Muscle of leg (tissue), 11 donors: ENCODE measurements around the gene ANKHD1. TPM values are rescaled to one million over a fixed set of nuclear protein-coding genes. Genes with fewer than 3 reads are reported as not detected.

Source experiments
- DNase-seq: peaks from one replicate; pipeline ENCODE4 v3.0.0; 2013
- H3K27ac ChIP-seq: one replicate; pipeline ENCODE4 v1.5.1; 2013; ENCODE audit warnings: mild to moderate bottlenecking, low read length, control low read depth
- H3K27me3 ChIP-seq: one replicate; pipeline ENCODE4 v1.6.1; 2013; ENCODE audit warnings: low read length; ENCODE audit not compliant: control insufficient read depth, insufficient read depth
- H3K36me3 ChIP-seq: one replicate; pipeline ENCODE4 v1.6.1; 2013; ENCODE audit warnings: low read length; ENCODE audit not compliant: control insufficient read depth, insufficient read depth
- H3K4me1 ChIP-seq: one replicate; pipeline ENCODE4 v1.6.1; 2013; ENCODE audit warnings: low read length; ENCODE audit not compliant: control insufficient read depth, insufficient read depth
- H3K4me3 ChIP-seq: one replicate; pipeline ENCODE4 v1.5.1; 2013; ENCODE audit warnings: low read length, control low read depth
- H3K9me3 ChIP-seq: replicated peaks from 2 replicates; pipeline ENCODE4 v1.6.1; 2013; ENCODE audit warnings: low read depth, low read length; ENCODE audit not compliant: control insufficient read depth
- WGBS: methylation state at CpG from one replicate; pipeline ENCODE4 v1.1.5; 2013; ENCODE audit warnings: missing lambda C conversion rate; ENCODE audit not compliant: insufficient coverage; 5-methylcytosine and 5-hydroxymethylcytosine counted together
- polyA plus RNA-seq, 8 donors: library from polyadenylated mRNA; unstranded; fragments of 120-200 nt; gene quantifications; one replicate each; pipeline versions ENCODE4 v1.2.1 to v1.2.3, GENCODE V29; 2013; ENCODE audit warnings: inconsistent platforms in 1 of 8, low replicate concordance in 1 of 8; ENCODE audit not compliant: insufficient read length in 8 of 8, insufficient read depth in 1 of 8
- total RNA-seq: library from RNA; stranded (reverse); fragments of 120-200 nt; gene quantifications from one replicate; pipeline ENCODE4 v1.2.4, GENCODE V29; 2013

ANKHD1 gene
- total and polyA plus RNA-seq, 9 donors, result 49.8 to 73.2 (median 59.6) TPM

DNA sequence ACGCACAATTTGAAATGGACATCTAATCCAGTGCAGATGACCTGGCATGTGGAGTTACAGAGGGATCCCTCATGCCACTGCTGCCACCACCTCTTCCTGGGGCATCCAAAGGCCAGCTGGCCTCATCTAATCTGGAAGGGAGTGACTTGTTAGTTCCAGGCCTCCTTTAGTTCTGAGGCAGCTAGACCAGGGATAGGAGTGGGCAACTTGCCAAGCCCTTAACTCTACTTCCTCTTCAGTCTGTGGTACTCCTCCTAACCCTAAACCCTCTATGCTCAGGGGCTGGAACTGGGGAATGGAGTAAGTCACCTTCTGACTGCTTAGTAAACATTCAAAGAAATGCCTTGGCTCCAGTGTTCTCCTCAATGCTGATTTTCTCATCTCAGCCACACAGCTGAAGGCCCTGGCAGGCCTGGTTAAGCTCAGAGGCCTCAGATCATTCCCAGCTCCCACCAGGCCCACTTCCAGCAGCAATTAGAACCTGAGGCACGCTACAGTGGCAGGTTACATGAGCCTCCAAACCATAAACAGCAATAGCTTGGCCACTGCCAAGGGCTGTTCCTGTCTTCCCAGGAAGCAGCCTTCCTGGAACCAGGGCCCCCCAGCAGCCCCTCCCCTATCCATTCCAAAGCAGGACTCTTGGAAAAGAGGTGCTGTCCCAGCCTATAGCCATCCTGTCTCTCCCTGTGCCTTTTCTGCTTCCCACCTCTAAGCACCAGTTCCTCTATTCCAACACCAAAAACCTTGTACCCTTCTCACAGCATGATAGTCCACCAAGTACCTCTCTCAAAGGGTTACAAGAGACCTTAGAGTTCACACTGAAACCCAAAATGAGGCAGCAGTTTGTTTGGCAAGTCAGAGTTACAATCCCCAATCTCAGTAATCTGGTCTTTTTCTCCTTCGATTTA lies 147.9 kb downstream of the ANKHD1 start:
- WGBS, result 60% methylated on average over 2 of the region's 3 CpGs
- H3K36me3 ChIP-seq, result peaks cover 51% of the 10 kb centered on the region
- peak; percentile 76 for DNase-seq
- H3K9me3 ChIP-seq, result no peaks in the 10 kb centered on the region
- H3K4me3 ChIP-seq, result no peak overlapping the region
- peaks cover 32% of the 10 kb centered on the region for H3K4me1 ChIP-seq
- H3K27me3 ChIP-seq, result no peaks in the 10 kb centered on the region
- peak overlapping the region; percentile 94 for H3K27ac ChIP-seq

DNA sequence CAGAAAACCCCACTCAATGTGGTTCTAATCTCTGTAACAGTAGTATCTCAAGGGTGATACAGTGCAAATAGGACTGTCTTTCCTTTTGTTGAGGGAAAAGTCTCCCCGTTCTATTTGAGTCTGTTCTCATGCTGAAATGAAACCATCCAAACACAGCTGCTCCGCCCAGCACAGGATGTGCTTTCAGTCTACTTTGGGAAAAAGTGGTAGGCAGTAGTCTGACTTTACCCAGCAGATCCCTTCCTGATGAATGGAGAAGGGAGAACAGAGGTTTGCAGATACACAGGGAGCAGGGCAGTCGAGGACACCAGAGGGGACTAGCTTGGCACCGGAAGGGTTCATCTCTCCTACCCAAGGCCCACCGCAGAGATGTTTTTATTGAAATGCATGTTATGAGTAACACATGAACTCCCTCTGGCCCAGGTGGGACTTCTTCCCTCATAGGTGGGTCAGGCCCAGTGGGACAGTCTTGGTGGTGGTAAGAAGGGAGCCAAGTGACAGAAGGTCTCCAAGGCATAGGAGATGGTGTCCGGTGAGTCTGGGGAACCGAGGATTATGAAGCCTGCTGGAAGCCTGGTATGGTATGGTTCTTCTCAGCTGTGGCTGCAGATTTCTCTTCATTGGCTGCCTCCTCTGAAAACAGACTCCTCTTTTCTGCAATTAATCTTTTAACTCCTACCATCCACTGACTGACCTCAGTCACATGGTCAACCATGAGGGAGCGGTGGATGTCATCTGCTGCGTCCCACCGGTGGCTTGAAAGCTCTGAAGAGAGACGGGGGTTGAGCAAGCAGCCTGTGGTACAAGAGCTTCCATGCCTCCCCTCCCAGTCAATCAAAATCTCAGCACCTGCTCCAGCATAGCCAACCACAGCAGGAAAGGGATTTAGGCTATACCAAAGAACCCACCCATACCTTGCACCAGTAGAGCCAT lies 148.8 kb downstream of the ANKHD1 start:
- 94% methylated on average over 6 of the region's 11 CpGs for WGBS
- Histone ChIP-seq H3K36me3 (peaks cover 47% of the 10 kb centered on the region), H3K4me3 (no peak overlapping the region), H3K4me1 (peaks cover 33% of the 10 kb centered on the region), H3K27me3 (no peaks in the 10 kb centered on the region), H3K9me3 (no peaks in the 10 kb centered on the region), H3K27ac (peak overlapping the region; percentile 94)
- DNase-seq, result no peak

DNA sequence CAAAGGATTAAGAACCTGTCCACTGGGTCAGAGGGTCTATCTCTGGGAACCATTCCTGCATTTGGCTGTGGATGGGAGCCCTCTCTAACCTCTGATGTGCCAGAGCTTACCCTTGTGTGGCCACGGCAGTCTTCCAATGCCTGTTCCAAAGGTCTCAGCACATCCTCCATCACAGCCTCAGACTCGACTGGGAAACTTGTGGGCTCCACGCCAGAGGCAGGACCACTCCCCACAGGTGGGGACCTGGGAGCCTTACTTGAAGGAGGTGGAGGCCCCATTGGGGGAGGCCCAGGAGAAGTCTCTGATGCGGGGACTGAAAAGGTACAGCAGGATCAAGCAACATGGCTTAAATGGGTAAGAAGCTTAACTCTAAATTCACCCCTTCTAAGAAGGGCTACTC lies 150.2 kb downstream of the ANKHD1 start:
- no peak for DNase-seq
- Histone ChIP-seq H3K9me3 (no peaks in the 10 kb centered on the region), H3K4me3 (no peak overlapping the region), H3K36me3 (peaks cover 47% of the 10 kb centered on the region), H3K27ac (no peak overlapping the region), H3K4me1 (peaks cover 36% of the 10 kb centered on the region), H3K27me3 (no peaks in the 10 kb centered on the region)
- WGBS, result 100% methylated on average over 1 of the region's 4 CpGs

DNA sequence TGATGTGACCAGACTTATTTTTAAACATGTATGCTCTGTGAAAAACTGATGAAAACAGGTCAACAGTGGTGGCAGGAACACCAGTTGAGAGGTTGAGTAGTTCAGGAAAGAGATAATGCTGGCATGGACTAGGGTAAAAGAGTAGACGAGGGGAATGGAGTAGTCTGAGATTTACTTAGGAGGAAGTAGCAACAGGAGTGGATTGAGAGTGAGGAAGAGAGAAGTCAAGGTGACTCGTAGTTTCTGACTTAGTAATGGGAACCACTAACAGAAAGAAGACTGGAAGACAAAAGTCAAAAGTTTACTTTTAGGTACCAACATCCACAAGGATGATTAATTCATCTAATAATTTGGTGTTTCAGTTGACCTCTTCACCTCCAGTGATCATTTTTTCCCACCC lies 152.0 kb downstream of the ANKHD1 start:
- no peak overlapping the region for H3K27ac ChIP-seq
- no peak for DNase-seq
- WGBS, result 58% methylated on average over 1 of the region's 2 CpGs

DNA sequence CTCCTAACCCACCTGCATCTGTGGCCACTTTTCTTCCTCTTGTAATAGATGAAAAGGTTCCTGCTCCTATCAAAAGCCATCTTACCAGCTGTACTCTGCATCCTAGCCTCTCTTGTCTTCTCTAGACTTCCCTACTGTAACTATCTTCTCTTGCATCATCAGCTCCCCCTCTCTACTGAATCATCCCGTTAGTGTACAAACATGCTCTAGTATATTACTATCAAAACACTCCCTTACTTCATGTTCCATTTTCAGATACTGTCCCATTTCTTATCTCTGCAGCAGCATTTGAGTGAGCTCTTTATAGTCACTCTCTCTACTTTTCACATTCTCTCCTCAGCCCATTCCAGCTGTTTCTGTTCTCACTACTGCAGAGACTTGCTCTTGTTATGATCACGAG lies 152.8 kb downstream of the ANKHD1 start:
- 75% methylated on average over 1 of the region's 2 CpGs for WGBS
- Histone ChIP-seq H3K27ac (no peak overlapping the region), H3K27me3 (no peaks in the 10 kb centered on the region), H3K9me3 (no peaks in the 10 kb centered on the region), H3K4me1 (peaks cover 16% of the 10 kb centered on the region), H3K4me3 (no peak overlapping the region), H3K36me3 (peaks cover 41% of the 10 kb centered on the region)
- DNase-seq, result no peak

More for the DNA sequence above, 152.0 kb downstream of the ANKHD1 start:
- Histone ChIP-seq H3K9me3 (no peaks in the 10 kb centered on the region), H3K36me3 (peaks cover 46% of the 10 kb centered on the region), H3K27me3 (no peaks in the 10 kb centered on the region), H3K4me3 (no peak overlapping the region), H3K4me1 (peaks cover 24% of the 10 kb centered on the region)

DNA sequence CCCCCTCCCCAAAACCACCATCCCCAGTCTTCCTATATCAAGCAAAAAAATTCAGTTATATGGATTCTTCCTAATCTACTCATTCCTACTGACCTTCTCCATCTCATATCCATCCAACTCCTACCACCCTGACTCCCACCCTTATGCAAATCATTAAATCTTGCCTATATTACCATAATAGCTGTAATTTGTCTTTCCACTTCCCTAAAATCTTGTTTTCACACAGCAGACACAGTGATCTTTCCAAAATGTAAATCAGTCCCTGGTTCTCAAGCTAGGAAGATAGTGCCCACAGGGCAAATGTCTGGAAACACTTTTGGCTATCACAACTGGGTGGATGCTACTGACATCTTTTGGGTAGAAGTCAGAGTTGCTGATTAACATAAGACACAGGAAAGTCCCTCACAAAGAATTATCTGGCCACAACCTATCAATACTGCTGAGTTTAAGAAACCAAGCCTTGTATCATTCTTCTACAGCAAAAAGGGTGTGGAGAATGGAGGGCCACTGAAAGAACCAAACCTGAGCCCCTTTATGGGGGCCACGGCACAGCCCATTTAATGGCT lies 154.2 kb downstream of the ANKHD1 start:
- DNase-seq, result no peak
- Histone ChIP-seq H3K27ac (no peak overlapping the region), H3K4me3 (peak overlapping the region; percentile 54), H3K27me3 (no peaks in the 10 kb centered on the region), H3K9me3 (no peaks in the 10 kb centered on the region), H3K4me1 (peaks cover 14% of the 10 kb centered on the region), H3K36me3 (peaks cover 39% of the 10 kb centered on the region)
- WGBS, result no CpG with 5 or more reads among the region's 1 CpG

GRCh38 chr5:140556438-140556837 lies 154.8 kb downstream of the ANKHD1 start:
- Histone ChIP-seq H3K4me3 (peak overlapping the region; percentile 54), H3K27ac (no peak overlapping the region), H3K9me3 (no peaks in the 10 kb centered on the region), H3K36me3 (peaks cover 39% of the 10 kb centered on the region), H3K27me3 (no peaks in the 10 kb centered on the region), H3K4me1 (peaks cover 14% of the 10 kb centered on the region)
- DNase-seq, result no peak
- 17% methylated on average over 1 of the region's 6 CpGs for WGBS

- Histone ChIP-seq H3K27me3 (no peaks in the 10 kb centered on the region), H3K4me3 (peak within 1 kb of the TSS; percentile 54), H3K9me3 (no peaks in the 10 kb centered on the region), H3K27ac (peak within 1 kb of the TSS; percentile 88), H3K36me3 (peaks cover 40% of the 10 kb centered on the region), H3K4me1 (peaks cover 14% of the 10 kb centered on the region)
- under 1% methylated on average over 45 of the region's 46 CpGs for WGBS
- DNase-seq, result peak; percentile 96
These were observed 155.6 kb downstream of the ANKHD1 start, which contains the start of gene SRA1 for GRCh38 chr5:140557136-140557805. Gene SRA1 (minus strand): TSS chr5:140557473. CDS start chr5:140557452, 21 bp downstream.

DNA sequence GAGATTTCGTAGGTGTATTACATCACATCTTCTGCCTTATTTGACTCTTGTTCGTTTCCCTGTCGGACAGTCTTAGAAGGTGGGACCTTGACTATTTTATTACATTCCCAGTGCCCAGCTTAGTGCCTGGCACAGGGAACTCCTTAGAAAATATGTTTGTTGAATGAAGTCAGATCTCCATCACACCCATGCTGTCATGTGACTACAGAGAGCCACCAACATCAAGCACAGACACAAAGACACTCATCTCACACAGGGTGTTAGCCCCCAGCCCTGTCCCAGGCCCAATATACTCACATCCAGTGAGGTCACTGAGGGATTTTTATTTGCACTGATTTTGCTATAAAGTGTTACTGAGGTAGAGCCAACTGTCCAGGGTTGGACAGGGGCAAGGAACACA lies 156.3 kb downstream of the ANKHD1 start:
- 60% methylated on average over 1 of the region's 3 CpGs for WGBS
- H3K9me3 ChIP-seq, result no peaks in the 10 kb centered on the region
- peak overlapping the region; percentile 88 for H3K27ac ChIP-seq
- no peak overlapping the region for H3K4me3 ChIP-seq
- DNase-seq, result no peak
- no peaks in the 10 kb centered on the region for H3K27me3 ChIP-seq
- H3K36me3 ChIP-seq, result peaks cover 40% of the 10 kb centered on the region
- H3K4me1 ChIP-seq, result peaks cover 14% of the 10 kb centered on the region
